Measurements from ENCODE around the gene DRICH1.

DNA sequence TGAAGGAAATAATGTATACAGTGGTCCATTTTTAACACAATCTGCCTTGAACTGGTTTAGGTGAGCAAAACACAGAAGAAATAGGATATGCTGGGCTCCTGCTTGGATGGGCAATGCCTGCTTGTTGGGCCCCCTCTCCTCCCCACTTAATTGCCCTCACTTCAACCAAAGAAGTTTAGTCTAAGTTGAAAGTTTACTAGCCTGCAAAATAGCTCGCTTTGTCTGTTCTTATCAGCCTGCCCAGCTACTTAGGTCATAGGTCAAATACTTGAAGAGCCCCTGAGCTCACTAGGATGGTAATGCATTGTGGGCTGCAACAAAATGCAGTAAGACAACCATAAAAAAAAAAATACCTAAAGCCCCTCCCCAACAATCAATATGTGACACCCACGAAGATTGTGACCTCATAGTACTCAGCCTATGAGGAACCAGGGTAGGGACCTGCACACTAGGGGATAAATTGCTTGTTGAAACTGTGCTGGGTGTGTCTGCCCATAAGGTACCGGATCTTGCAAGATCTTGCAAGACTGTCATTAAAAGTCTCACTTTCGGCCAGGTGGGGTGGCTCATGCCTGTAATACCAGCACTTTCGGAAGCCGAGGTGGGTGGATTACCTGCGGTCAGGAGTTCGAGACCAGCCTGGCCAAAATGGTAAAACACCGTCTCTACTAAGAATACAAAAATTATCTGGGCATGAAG, 10.9 kb downstream of the DRICH1 start:
- TF ChIP-seq, protein P1, sequence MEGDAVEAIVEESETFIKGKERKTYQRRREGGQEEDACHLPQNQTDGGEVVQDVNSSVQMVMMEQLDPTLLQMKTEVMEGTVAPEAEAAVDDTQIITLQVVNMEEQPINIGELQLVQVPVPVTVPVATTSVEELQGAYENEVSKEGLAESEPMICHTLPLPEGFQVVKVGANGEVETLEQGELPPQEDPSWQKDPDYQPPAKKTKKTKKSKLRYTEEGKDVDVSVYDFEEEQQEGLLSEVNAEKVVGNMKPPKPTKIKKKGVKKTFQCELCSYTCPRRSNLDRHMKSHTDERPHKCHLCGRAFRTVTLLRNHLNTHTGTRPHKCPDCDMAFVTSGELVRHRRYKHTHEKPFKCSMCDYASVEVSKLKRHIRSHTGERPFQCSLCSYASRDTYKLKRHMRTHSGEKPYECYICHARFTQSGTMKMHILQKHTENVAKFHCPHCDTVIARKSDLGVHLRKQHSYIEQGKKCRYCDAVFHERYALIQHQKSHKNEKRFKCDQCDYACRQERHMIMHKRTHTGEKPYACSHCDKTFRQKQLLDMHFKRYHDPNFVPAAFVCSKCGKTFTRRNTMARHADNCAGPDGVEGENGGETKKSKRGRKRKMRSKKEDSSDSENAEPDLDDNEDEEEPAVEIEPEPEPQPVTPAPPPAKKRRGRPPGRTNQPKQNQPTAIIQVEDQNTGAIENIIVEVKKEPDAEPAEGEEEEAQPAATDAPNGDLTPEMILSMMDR (IDR thresholded peaks at IDR 0.05; ENCODE audit: control extremely low read depth in 1 of 3, insufficient read depth in 1 of 3, low read depth in 1 of 3, low read length in 3 of 3) = no peak
- TF ChIP-seq TCF12 (IDR thresholded peaks at IDR 0.05; ENCODE audit: low read depth, low read length) (no peak), MAX (IDR thresholded peaks at IDR 0.05) (no peak), TEAD4 (IDR thresholded peaks at IDR 0.05; ENCODE audit: low read depth, low read length) (no peak), POLR2A (IDR thresholded peaks at IDR 0.05; ENCODE audit: control extremely low read depth in 1 of 2, low read depth in 2 of 2, low read length in 2 of 2) (no peak), EZH2 (IDR thresholded peaks at IDR 0.05; ENCODE audit: low read depth, low read length, severe bottlenecking) (no peak), KDM1A (IDR thresholded peaks at IDR 0.05; ENCODE audit: borderline replicate concordance, low read length) (no peak), FOSL1 (IDR thresholded peaks at IDR 0.05; ENCODE audit: insufficient read depth, low read depth, low read length) (no peak), ASH2L (IDR thresholded peaks at IDR 0.05; ENCODE audit: low read length) (no peak), POLR2AphosphoS5 (IDR thresholded peaks at IDR 0.05; ENCODE audit: low read depth, low read length) (no peak), RFX5 (IDR thresholded peaks at IDR 0.05; ENCODE audit: borderline replicate concordance, low read depth, low read length) (no peak)

All from H1 (cell line).